ACC112 (cell line): ENCODE results near the gene CNKSR3.

Source experiments
- H2AFZ ChIP-seq: fragments of 200-600 bp; sonication (generic); one replicate; pipeline ENCODE4 v1.6.0; 2017; ENCODE audit warnings: antibody characterized with exemption, low read length; ENCODE audit not compliant: unreplicated experiment
- H3K27ac ChIP-seq: fragments of 200-600 bp; sonication (generic); 2 replicates; pipeline ENCODE4 v1.5.1; 2014; ENCODE audit warnings: low read depth, mild to moderate bottlenecking, antibody characterized with exemption, low read length, moderate library complexity
- H3K27me3 ChIP-seq: fragments of 200-600 bp; sonication (generic); 2 replicates; pipeline ENCODE4 v1.6.1; 2014; ENCODE audit warnings: mild to moderate bottlenecking, antibody characterized with exemption, low read length, moderate library complexity, mixed read lengths; ENCODE audit not compliant: insufficient read depth
- H3K36me3 ChIP-seq: fragments of 200-600 bp; sonication (generic); 2 replicates; pipeline ENCODE4 v1.6.1; 2016; ENCODE audit warnings: mild to moderate bottlenecking, antibody characterized with exemption, low read length, moderate library complexity, mixed read lengths; ENCODE audit not compliant: insufficient read depth
- H3K4me1 ChIP-seq: fragments of 200-600 bp; sonication (generic); one replicate; pipeline ENCODE4 v1.6.1; 2016; ENCODE audit warnings: low read length, mixed read lengths; ENCODE audit not compliant: insufficient read depth, unreplicated experiment, control insufficient read depth
- H3K4me3 ChIP-seq: fragments of 200-600 bp; sonication (generic); 2 replicates; pipeline ENCODE4 v1.5.1; 2014; ENCODE audit warnings: mild to moderate bottlenecking, low read depth, low read length
- H3K79me2 ChIP-seq: fragments of 200-600 bp; sonication (generic); one replicate; pipeline ENCODE4 v1.6.0; 2016; ENCODE audit warnings: low read length; ENCODE audit not compliant: control insufficient read depth, unreplicated experiment, insufficient read depth

Gene CNKSR3

GRCh38 chr6:154512201-154512600, 1.7 kb upstream of the CNKSR3 start:
- Histone ChIP-seq H3K27ac (no peak overlapping the region), H3K4me3 (peak overlapping the region; percentile 64), H3K27me3 (no peaks in the 10 kb centered on the region)

GRCh38 chr6:154511791-154512190, 1.3 kb upstream of the CNKSR3 start:
- Histone ChIP-seq H3K4me1 (peaks cover 25% of the 10 kb centered on the region), H3K79me2 (peaks cover 31% of the 10 kb centered on the region), H3K27ac (no peak overlapping the region), H3K4me3 (peak overlapping the region; percentile 64), H3K27me3 (no peaks in the 10 kb centered on the region), H3K36me3 (no peaks in the 10 kb centered on the region), H2AFZ (peak overlapping the region; percentile 45)

More at GRCh38 chr6:154512201-154512600, 1.7 kb upstream of the CNKSR3 start:
- H2AFZ ChIP-seq = no peak overlapping the region
- peaks cover 27% of the 10 kb centered on the region for H3K79me2 ChIP-seq
- no peaks in the 10 kb centered on the region for H3K36me3 ChIP-seq
- H3K4me1 ChIP-seq = peaks cover 25% of the 10 kb centered on the region

- peaks cover 14% of the 10 kb centered on the region for H3K4me1 ChIP-seq
- H3K27me3 ChIP-seq = no peaks in the 10 kb centered on the region
- H2AFZ ChIP-seq = peak overlapping the region; percentile 83
- peak overlapping the region; percentile 99 for H3K4me3 ChIP-seq
- H3K36me3 ChIP-seq = no peaks in the 10 kb centered on the region
- peak overlapping the region; percentile 79; the same call in 1 of the 2 replicates for H3K27ac ChIP-seq
- H3K79me2 ChIP-seq = peaks cover 39% of the 10 kb centered on the region
Observed at GRCh38 chr6:154509421-154510143, 903 bp downstream of the CNKSR3 start.

- no peaks in the 10 kb centered on the region for H3K27me3 ChIP-seq
- H3K36me3 ChIP-seq = no peaks in the 10 kb centered on the region
- no peak overlapping the region for H3K27ac ChIP-seq
- peak overlapping the region; percentile 99 for H3K4me3 ChIP-seq
- peaks cover 14% of the 10 kb centered on the region for H3K4me1 ChIP-seq
- peaks cover 39% of the 10 kb centered on the region for H3K79me2 ChIP-seq
- peak overlapping the region; percentile 83 for H2AFZ ChIP-seq
Observed at GRCh38 chr6:154508573-154509375, 1.7 kb downstream of the CNKSR3 start.

GRCh38 chr6:154506991-154507898, 3.2 kb downstream of the CNKSR3 start:
- Histone ChIP-seq H3K27me3 (no peaks in the 10 kb centered on the region), H3K4me1 (peaks cover 13% of the 10 kb centered on the region), H3K27ac (no peak overlapping the region), H2AFZ (no peak overlapping the region), H3K36me3 (no peaks in the 10 kb centered on the region), H3K4me3 (no peak overlapping the region), H3K79me2 (peaks cover 39% of the 10 kb centered on the region)

GRCh38 chr6:154506582-154506981, 3.9 kb downstream of the CNKSR3 start:
- Histone ChIP-seq H3K36me3 (no peaks in the 10 kb centered on the region), H3K4me1 (peaks cover 8% of the 10 kb centered on the region), H3K4me3 (no peak overlapping the region), H3K27me3 (no peaks in the 10 kb centered on the region), H3K79me2 (peaks cover 39% of the 10 kb centered on the region), H3K27ac (no peak overlapping the region), H2AFZ (no peak overlapping the region)

GRCh38 chr6:154506108-154506507, 4.4 kb downstream of the CNKSR3 start:
- H3K27ac ChIP-seq = no peak overlapping the region
- peaks cover 39% of the 10 kb centered on the region for H3K79me2 ChIP-seq
- peaks cover 8% of the 10 kb centered on the region for H3K4me1 ChIP-seq
- H3K4me3 ChIP-seq = no peak overlapping the region
- H3K36me3 ChIP-seq = no peaks in the 10 kb centered on the region
- H3K27me3 ChIP-seq = no peaks in the 10 kb centered on the region
- H2AFZ ChIP-seq = no peak overlapping the region

- Histone ChIP-seq H2AFZ (no peak overlapping the region), H3K27me3 (no peaks in the 10 kb centered on the region), H3K79me2 (peaks cover 38% of the 10 kb centered on the region), H3K4me1 (peaks cover 8% of the 10 kb centered on the region), H3K36me3 (no peaks in the 10 kb centered on the region), H3K4me3 (no peak overlapping the region), H3K27ac (no peak overlapping the region)
Observed at GRCh38 chr6:154504865-154505449, 5.5 kb downstream of the CNKSR3 start.

- Histone ChIP-seq H2AFZ (no peak overlapping the region), H3K36me3 (no peaks in the 10 kb centered on the region), H3K27me3 (no peaks in the 10 kb centered on the region), H3K27ac (no peak overlapping the region), H3K79me2 (peaks cover 32% of the 10 kb centered on the region), H3K4me1 (peaks cover 8% of the 10 kb centered on the region), H3K4me3 (no peak overlapping the region)
Observed at GRCh38 chr6:154504102-154504501, 6.4 kb downstream of the CNKSR3 start.

- H2AFZ ChIP-seq = no peak overlapping the region
- no peaks in the 10 kb centered on the region for H3K36me3 ChIP-seq
- H3K27me3 ChIP-seq = no peaks in the 10 kb centered on the region
- H3K4me3 ChIP-seq = no peak overlapping the region
- peaks cover 30% of the 10 kb centered on the region for H3K79me2 ChIP-seq
- no peak overlapping the region for H3K27ac ChIP-seq
- H3K4me1 ChIP-seq = peaks cover 8% of the 10 kb centered on the region
Observed at GRCh38 chr6:154503658-154504057, 6.8 kb downstream of the CNKSR3 start.
